NK-92 (cell line): ENCODE results near the gene PIP4K2A.

Experiments
- DNase-seq: peaks from one replicate; lab custom pipeline; 2025; ENCODE audit not compliant: unreplicated experiment; lab: John Stamatoyannopoulos, UW

Gene PIP4K2A

DNA sequence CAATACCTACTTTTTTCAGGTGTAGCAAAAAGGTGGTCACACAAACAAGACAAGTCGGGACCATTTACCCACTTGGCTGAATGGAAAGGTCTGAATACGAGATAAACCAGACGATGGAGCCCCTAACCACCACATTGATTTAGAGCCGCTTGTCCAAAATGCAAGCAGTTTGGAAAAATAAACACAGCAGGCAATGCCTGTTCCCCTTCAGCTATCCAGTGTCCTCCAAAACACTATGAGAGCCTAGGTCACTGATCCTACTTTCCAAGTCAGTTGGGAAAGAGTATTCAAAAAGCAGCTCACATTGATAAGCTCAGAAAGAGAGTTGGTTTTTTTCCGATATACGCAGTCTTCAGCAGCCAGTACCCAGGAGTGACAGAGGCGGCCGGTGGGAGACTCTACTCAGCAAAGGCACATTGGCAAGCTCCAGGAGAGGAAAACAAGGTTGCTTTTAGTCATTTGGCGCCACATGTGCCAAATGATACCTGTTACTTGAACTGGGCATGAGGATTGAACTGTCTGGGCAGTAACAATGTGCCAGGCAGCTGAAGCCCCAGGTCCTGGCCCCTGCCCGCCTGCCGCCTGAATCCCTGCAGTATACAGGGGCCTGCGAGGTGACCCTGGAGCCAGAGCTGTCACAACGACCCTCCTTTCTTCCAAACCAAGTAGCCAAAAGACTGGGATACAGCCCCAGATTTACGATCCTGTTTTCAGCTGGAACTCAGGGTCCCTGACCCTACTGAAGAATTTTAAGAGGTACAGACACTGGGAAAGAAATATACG is 109.8 kb downstream of the PIP4K2A start:
- no peak for DNase-seq

DNA sequence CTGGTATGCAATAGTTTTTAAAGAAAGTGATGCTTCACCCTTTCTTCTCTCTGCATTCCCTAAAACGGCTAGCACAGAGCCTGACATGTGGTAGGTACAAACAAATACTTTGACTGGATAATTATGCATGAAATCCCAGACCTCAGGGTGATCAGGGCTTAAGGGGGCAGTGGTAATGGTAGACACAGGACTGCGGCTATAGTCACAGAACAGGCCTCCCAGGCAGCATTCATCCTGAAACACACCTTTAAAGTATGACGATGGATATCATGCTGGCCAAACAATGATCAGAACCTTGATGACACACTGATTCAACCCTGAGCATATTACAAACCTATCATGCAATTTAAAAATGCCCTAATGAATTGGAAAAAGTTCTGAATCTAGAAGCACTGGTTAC is 110.8 kb downstream of the PIP4K2A start:
- DNase-seq, result no peak

DNA sequence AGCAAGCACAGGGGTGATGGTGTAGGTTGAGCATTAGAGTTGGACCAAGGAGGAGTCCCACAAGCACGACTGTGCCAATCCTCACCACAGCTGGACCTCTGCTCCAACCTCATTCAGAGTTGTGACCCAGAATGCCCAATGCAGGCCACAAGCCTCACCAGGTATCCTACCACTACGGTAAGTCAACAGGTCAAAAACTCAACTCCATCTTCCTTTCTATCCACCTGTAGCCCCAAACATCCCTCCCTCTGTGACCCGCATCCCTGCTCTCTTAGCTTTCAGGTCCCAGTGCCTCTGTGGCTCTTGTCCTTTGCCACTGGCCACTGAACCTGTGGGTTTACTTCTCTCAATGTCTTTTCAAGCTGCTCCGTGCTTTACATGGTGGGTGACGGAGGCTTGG is 112.8 kb downstream of the PIP4K2A start:
- DNase-seq, result no peak

DNA sequence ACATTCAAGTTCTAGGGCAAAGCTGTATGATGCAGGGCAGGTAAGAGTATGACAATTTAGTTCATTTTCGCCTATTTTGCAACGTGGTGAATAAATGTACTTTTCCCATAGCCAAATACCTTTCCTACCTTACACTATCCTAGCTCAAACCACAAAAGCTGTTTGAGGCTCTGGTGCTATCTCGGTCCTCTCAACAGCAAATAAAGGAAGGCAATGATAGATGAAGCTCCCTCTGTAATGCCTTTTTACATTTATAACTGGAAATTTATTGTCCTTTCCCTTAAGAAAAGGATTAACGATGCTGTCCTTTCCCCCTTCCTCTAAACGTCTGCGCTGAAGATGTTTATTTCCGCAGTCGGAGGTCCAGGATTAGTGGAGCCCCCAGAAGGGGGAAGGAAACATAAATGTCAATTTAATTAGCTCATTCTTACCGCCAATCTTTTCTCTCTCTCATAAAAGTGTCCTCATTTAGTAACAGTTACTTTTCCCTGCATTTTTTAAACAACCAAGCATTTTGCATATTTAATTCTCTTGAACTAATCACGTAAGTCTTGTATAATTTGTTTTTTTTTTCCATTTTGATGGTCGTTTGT is 114.6 kb downstream of the PIP4K2A start:
- DNase-seq, result no peak

DNA sequence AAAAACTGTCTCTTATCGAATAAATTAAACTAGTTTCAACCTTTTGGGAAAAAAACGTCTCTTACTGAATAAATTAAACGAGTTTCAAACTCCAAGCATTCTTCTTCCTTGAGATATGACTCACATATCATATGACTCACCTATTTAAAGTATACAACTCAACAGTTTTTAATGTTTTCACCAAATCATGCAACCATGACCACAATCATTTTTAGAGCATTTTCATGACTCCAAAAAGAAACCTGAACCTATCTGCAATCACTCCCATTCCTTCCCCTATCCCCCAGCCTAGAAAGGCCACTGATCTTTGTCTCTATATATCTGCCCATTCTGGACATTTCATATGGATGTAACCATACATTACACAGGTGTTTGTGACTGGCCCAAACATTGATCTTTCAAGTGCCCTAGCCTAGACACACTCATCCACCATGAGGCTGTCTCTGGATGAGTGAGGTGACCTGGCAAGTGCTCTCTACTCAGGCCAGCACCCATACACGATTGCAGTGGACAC is 115.3 kb downstream of the PIP4K2A start:
- no peak for DNase-seq

DNA sequence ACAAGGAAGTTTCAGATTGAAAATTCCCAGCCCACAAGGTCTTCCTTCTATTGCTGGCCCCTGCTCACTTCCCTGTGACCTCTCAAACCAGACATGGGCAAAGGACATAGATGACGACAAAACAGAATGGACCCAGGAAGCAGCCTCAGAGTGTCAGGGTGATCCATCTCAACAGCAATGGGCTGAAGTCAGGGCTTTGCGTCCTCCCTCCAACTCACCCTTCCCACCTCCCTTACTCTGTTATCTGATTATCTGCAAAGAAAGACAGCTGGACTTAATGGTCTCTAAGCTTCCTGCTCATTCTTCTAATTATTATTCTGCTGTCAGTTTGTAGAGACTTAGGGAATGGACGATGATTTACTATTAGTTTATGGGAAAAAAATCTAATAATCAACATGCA is 115.9 kb downstream of the PIP4K2A start:
- DNase-seq, result no peak

DNA sequence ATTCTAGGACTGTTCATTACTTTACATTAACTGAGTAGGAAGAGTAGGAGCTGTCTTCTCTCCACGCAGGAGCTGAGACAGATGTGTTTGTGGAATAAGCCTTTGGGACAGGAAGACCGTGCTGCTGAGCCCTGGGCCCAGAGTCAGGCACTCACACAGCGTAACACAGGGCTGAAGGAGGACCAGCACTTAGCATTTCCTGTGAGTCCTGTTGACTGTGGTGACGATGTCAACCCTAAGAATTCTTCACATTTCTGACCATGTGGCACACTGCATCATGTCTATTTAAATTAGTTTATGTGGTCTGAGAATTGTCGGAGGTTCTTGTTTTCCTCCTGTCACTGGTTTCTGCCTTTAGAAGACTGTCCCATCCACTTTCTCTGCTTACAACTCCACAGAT is 117.2 kb downstream of the PIP4K2A start:
- no peak for DNase-seq

DNA sequence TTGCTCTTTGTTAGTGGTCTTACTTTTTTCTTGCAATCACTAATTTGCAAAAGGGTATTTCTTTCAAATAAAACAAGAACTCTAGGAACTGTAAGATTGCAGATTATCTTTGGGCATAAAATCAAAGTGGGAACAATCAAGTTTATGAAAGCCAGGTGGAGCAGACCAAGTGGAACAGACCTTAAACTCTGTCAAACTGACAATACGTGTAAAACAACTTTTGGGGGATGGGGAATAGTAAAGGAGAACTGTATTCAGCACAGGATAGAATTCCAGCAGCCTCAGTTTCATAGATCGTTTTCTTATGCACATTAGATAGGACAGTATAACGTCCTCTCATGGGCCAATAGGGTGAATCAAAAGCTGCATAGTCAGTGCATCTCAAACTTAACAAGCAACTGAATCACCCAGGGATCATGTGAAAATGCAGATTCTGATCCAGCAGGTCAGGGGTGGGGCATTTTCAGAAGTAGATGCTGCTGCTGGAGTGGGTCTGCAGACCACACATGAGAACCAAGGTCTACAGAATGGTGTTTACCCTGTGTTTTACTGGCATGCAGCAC is 120.7 kb downstream of the PIP4K2A start:
- no peak for DNase-seq

DNA sequence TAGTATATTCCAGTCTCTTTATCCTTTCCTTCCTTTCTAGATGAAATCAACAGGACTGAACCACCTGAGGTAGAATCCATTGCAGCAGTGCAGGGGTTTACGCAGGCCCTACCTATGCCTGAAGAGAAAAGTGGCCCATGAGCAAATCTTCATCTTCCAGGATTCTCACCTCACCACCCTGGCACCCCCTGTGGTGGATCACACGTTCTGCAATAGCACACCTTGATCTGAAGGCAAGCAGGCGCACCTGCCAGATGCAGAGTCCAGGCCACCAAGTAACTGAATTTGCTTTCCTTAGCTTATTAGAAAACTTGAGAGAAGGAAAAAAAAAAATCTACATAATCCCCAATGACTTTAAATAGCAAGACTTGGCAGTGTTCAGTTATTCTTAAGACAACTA is 121.4 kb downstream of the PIP4K2A start:
- DNase-seq, result no peak

DNA sequence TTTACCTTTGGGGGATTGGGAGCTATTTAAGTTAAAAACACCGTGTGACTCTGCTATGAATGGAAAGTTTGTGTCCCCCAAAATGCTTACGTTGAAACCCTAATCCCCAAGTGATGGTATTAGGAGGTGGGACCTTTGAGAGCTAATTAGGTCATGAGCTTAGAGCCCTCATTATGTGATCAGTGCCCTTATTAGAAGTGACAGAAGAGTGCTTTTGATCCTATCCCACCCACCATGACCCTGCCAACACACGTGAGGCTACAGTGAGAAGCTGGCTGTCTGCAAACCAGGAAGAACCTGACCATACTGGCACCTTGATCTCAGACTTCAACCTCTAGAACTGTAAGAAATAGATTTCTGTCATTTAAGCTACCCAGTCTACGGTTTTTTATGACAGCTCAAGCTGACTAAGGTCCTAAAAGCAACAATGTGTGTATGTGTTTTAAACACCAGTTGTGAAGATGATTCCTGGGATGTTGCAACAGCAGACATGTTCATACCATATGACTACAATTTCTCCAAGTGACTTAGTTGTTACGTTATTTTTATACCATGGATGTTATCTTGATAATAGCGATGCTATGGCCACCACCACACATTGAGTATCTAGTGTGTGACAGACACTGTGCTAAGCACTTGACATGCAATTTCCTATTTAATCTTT is 124.4 kb downstream of the PIP4K2A start:
- DNase-seq, result no peak

DNA sequence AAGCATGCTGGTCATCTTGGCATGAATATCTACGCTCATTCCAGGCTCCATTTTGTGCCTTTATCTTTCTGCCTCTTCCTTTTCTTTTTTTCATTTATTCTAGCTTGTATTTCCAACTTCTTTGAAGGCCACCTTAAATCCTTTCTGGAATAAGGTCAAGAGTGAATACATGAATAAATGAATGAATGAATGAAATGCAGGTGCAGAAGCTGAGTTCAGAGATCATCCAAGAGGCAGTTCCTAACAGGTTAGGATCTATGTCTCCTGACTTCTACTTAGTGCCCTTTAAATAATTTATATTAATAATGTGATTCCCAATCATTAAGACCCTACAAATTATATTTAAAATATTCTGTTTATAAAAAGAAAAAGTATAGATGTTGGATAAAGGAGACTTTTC is 125.9 kb downstream of the PIP4K2A start:
- no peak for DNase-seq

DNA sequence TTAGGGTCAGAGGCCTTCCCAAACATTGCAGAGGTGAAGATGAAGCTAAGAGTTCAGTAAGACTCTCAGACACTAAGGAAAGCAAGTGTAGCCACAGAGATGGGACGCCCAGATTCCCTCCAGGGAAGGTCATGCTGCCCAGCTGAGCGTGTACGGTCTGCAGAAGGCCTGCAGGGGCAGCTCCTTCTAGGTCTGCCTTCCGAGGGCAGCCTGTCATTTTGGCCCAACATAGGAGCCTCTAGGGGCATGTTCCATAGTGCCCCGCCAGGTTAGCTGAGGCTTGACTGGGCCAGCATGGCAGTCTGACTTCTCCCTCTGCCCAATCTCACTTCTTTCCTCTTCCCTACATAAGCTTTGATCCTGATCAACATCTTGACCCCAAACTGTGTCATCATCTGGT is 130.7 kb downstream of the PIP4K2A start:
- no peak for DNase-seq

DNA sequence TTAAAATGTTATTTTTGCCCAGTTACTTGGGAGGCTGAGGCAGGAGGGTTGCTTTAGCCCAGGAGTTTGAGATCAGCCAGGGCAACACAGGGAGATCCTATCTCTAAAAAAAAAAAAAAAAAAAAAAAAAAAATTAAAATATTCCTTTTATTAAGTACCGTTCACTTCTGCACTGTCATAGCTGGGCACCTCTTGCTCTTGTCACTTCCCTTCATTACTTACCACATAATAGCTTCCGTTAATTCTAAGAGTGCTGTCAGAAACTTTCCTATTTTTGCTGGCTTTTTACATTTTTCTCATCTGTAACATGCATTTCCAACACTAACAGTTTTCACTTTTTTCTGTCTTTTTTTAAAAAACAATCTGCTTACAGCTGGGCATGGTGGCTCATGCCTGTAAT is 132.9 kb downstream of the PIP4K2A start:
- no peak for DNase-seq

DNA sequence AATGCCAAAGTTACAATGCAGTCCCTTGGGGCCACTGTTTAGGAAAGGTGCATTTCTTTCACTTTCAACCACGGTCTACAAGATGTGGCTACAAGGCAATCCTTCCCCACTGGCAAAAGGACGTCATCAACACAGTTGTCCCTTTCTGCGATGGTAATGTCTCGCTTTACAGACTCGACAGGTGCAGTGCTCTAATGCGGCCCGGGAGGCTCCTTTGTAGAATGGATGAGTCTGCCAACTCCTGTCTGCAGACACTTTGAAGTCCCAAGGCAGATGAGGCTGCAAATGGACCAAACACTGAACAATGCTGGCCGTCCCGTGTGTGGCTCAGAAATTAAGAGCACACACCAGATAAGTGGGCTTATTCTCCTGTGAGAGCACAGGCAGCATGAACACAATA is 133.7 kb downstream of the PIP4K2A start:
- no peak for DNase-seq

DNA sequence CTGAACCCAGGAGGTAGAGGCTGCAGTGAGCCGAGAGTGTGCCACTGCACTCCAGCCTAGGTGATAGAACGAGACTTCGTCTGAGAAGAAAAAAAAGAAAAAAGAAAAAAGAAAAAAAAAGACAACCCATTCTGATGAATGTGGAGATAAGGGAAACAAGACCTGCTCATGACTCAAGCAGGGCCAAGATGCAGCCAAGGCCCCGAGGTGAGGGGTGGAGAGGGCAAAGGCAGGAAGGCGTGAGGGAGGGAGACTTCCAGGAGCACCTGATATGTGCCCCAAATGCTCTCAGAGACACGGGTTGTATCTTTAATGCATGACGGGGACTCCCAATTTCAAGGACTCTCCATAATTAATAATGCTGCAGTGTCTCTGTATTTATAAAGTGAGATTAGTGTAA is 134.6 kb downstream of the PIP4K2A start:
- no peak for DNase-seq

DNA sequence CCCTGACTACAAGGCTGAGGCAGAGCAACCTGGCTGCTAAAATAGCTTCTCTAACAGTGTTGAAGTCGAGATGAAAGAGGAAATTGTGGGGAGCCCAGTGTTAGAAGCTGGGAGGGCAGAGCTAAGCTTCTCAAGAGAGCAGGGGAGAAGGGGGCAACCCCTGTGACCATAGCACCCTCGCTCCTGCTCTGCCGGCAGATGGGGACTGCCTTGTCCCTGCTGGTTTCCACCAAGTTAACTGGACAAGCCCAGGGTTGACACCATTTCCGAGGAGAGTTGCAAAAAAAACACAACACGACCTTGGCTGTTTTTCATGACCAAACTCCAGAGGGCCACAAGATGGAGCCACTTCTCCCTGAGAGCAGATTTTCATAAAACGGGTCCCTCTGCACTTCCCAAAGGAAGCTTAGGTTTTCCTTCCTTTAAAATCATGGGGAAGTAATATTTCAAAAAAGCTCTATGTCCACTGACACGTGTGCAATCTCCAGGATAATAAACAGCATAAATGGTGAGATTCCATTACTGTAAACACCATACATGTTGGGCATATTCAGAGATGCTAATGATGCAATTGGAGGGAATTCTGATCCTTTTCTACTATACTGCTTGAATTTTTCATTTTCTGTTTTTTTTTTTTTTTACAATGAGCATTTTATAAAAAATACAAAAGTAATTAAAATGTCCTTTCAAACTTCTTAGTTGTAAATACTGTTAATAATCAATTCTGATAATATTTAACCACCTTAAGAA is 140.4 kb downstream of the PIP4K2A start:
- no peak for DNase-seq

DNA sequence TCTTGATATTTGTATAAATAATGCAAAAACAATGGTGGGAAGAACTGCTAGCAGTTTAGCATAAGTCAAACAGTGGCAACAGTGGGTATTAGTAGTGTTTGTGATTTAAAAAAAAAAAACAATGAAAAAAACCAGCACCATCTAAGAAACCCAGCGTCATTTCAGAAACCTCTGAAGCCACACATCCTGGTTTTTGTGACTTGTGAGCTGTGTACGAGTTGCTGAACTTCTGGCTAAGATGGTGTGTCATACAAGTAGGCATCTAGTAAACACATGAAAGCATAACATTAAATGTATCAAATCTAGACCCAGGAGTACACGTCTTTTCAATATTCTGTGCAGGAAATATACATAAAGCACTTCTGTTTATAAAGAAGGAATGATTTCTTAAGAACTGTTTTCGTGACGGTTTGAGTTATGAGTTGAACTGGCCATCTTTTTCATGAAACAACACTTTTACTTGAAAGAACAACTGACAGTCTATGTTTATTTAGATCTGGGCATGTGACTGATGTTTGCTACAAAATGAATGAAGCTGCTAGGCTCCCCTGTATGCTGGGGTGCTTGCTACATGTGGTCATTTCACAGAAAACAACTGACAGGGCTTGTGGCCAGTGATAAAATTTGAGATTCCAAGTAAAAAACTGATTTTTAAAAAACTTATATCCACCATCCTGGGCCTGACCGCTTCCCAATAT is 143.5 kb downstream of the PIP4K2A start:
- DNase-seq, result no peak

DNA sequence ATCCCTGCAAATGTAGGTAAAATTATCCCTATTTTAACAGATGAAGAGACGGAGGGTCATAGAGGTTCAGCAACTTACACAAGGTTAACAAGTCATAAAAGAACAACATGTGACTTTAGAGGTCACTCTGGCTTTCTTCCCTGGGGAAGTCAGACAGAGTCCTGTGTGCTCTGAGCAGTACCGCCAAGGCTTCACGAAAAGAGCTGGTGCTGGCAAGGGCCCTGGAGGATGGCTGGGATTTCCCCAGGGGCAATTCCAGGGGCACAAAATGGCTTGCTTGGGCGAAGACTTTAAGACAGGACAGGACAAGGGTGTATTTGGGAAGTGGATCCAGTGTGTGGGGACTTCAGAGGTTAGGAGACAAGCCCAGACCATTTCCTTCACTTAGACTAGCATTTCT is 144.1 kb downstream of the PIP4K2A start:
- no peak for DNase-seq

DNA sequence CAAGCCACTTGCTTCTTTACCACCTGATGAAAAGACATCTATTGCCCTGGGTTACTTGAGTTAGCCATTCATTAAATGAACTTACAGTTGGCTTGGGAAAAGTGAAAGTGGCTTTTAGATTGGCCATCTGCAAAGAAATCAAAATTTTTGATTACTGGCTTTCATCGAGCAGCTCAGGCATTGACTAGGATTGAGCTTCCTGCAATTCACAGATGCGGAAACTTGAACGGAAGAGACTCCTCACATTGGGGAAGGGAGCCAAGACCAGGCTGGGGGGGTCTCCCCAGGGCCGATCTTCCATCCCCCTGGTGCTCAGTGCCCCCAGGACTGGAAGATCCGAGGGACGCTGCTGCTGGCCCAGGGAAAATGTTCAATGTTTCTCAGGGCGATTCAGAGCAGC is 145.4 kb downstream of the PIP4K2A start:
- no peak for DNase-seq

DNA sequence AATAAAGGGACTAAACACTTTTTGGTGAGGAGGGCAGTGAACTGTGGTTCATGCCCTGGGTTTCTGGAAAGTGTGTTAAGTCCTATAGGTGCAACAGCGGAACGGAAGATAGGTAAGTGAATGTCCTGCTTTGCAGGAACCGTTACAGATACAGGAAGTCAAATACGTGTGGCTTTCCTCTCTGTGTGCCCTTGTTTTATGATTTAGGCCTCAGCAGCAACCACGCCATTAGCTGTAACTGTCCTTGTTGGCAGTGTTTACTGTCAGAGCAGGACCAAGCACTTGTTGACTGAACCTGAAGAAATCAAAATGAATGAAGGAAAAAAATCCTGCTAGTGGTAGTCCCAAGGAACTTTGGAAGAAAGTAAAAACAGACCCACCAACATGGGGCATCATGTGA is 150.3 kb downstream of the PIP4K2A start:
- no peak for DNase-seq

DNA sequence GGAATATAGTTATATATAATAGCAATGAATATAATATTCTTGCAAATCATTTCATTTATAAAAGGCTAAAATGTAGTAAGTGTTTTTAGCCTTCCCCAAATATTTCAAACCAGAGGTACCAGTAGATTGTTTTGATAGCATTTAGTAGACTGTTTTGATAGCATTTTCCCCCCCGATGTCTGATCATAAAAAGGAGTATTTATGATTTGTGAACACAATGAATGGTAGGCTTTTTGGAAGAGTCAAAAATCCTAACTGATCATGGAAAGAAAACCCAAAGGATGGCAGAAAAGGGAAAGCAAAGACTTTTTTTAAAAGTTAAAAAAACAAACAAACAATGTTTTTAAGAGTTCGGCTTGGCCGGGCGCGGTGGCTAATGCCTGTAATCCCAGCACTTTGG is 152.5 kb downstream of the PIP4K2A start:
- DNase-seq, result no peak
